GM03348 (cell line): ENCODE data around the gene PRAC1.
A peak's percentile ranks its signal among the peaks of the same experiment; 100 is the strongest.

Source experiments
- DNase-seq: peaks from one replicate; pipeline ENCODE4 v3.0.0; 2012; ENCODE audit warnings: low spot score

The PRAC1 gene

GRCh38 chr17:48747445-48748363, 25.4 kb upstream of the PRAC1 start:
- no peak for DNase-seq

GRCh38 chr17:48746916-48747444, 24.7 kb upstream of the PRAC1 start:
- DNase-seq: no peak

GRCh38 chr17:48745381-48746275, 23.3 kb upstream of the PRAC1 start:
- no peak for DNase-seq

GRCh38 chr17:48740537-48740936, 18.2 kb upstream of the PRAC1 start:
- no peak for DNase-seq

- DNase-seq: no peak
These were observed 16.6 kb upstream of the PRAC1 start for GRCh38 chr17:48738803-48739526.

- no peak for DNase-seq
These were observed 16.1 kb upstream of the PRAC1 start for GRCh38 chr17:48738424-48738802.

GRCh38 chr17:48737330-48738043, 15.2 kb upstream of the PRAC1 start:
- DNase-seq: no peak

- no peak for DNase-seq
These were observed 12.7 kb upstream of the PRAC1 start for GRCh38 chr17:48735062-48735351.

- DNase-seq: no peak
These were observed 12.2 kb upstream of the PRAC1 start for GRCh38 chr17:48734333-48735061.

- no peak for DNase-seq
These were observed 11.5 kb upstream of the PRAC1 start for GRCh38 chr17:48733632-48734328.

GRCh38 chr17:48732688-48733629, 10.6 kb upstream of the PRAC1 start:
- DNase-seq: no peak

- DNase-seq: no peak
These were observed 9.0 kb upstream of the PRAC1 start for GRCh38 chr17:48731355-48731754.

- no peak for DNase-seq
These were observed 7.9 kb upstream of the PRAC1 start for GRCh38 chr17:48730240-48730550.

- DNase-seq: no peak
These were observed 7.3 kb upstream of the PRAC1 start for GRCh38 chr17:48729335-48730239.

- peak; percentile 86 for DNase-seq
These were observed 6.2 kb upstream of the PRAC1 start, which contains the start of gene HOXB13 for GRCh38 chr17:48728232-48729231. Gene HOXB13, minus strand, starts transcription at chr17:48728750. Its CDS starts 157 bp downstream, at chr17:48728593.

- DNase-seq: no peak
These were observed 5.3 kb upstream of the PRAC1 start for GRCh38 chr17:48727415-48728175.
